ENCODE data around the gene SYT7.

Gene SYT7

DNA sequence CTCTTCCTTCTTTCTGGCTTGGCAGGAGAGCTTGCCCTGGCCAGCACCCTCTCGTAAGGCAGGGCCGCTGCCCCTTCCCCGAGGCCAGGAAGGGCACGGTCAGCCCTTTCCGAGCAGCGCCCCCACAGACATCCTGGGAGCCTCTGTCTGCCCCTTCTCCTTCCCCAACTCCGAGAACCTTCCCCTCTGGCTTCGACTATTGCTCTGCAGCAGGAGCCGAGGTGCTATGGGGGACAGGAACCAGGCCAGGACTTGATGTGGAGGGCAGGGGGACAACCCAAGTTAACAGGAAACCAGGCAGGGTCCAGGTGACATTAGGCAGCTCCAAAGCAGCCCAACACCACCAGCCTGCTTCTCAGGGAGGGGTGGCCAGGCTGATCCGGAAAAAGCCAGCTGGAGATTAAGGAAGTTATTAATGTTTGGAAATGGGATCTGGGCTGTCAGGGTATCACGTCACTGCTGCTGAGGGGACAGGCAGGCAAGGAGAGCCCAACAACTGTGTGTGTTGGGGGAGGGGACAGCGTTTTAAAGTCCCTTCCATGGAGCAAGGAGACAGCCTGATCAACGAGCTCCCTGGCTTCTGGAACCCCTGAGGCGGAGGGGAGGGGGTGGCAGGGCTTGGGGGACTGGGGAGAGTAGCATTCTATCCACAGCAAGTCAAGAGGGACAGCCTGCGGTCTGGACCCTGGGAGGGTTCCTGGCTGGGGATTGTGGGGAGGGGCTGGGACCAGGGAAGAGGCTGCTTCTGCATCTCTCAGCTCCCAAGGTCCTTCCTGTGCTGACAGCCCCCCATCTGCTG is 27.3 kb downstream of the SYT7 start:
- DNase-seq: no peak

GRCh38 chr11:61552108-61552635 is 28.7 kb downstream of the SYT7 start:
- no peak for DNase-seq

DNA sequence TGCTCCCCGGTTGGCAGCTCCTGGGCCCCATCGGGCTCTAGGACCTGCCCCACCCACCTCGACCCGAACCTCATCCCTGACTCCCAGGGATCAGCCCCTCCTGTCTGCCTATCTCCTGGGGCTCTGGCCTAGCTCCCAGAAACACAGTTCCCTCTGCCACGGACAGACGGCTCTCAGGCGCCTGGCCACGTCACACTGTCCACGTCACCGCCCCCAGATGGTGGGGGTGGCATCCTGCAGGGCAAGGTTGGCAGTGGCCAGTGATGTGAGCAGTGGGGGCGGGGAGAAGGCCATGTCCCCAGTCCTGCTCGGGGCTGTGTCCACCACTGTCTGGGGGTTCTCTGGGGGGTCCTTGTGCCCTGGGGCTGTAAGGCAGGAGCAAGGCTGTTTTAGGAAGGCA is 29.2 kb downstream of the SYT7 start:
- DNase-seq: no peak

DNA sequence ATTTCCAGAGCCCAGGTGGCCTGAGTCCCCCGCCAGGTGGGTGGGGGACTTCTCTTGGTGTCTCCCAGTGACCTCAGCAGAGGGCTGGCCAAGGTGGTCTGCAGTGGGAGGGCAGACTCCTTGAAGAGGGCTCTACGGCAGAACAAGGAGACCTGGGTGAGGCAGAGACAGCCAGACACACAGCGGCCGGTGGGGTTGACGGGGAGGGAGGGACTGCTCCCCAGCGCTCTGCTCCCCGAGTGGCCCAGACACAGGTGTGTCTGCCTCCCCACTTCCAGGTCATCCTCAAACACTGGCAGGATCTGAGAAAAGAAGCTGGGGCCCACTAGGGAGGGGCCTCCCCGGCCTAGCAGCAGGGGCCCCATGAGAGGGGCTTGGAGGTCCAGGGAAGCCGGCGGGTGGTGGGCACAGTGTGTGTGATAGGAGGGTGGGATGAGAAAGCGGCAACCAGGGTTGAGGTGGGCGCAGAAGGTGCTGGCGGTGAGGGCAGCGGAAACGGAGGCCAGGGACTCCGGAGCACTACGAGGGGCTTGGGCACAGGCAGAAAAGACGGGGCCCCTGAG is 30.1 kb downstream of the SYT7 start:
- no peak for DNase-seq

- DNase-seq: no peak
These were observed 31.0 kb downstream of the SYT7 start for GRCh38 chr11:61549662-61550568.

- DNase-seq: no peak
These were observed 31.7 kb downstream of the SYT7 start for GRCh38 chr11:61549177-61549576.

GRCh38 chr11:61547246-61547645 is 33.6 kb downstream of the SYT7 start:
- no peak for DNase-seq

DNA sequence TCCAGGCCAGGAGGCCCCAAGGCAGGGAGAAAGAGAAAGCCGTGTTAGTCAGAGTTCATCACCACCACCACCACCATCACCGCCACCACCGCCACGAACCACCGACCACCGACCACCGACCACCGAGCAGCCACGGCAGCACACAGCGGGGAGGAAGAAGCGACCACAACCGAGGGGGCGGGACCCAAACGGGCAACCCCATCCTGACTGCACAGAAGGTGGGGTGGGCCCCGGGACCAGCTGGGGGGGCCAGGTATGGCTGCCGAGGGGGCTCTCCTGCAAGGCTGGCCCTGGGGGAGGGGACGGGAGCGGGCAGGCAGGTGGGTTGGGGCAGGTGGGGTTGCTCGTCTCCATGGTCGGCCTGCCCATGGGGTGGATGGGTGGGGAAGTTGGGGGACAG is 34.2 kb downstream of the SYT7 start:
- DNase-seq: no peak

- no peak for DNase-seq
These were observed 35.0 kb downstream of the SYT7 start for GRCh38 chr11:61545921-61546320.

DNA sequence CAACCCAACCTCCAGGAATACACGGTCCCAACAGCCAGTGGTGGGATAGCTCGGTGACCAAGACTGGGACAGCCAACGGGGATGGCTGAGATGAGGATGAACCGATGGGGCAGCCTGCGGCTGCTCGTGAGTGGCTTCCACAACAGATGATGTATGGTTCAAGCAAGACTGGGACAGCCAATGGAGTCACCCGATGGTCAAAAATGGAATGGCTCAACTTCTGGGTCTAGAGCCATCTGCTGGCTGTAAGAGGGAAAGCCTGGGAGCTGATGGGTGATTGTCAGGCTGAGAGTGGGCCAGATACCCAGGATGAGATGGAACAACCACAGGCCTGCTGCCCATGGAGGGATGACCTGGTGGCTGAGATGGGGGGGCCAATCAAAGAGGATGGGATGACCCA is 35.5 kb downstream of the SYT7 start:
- DNase-seq: no peak

- DNase-seq: no peak
These were observed 36.4 kb downstream of the SYT7 start for GRCh38 chr11:61544466-61544865.

DNA sequence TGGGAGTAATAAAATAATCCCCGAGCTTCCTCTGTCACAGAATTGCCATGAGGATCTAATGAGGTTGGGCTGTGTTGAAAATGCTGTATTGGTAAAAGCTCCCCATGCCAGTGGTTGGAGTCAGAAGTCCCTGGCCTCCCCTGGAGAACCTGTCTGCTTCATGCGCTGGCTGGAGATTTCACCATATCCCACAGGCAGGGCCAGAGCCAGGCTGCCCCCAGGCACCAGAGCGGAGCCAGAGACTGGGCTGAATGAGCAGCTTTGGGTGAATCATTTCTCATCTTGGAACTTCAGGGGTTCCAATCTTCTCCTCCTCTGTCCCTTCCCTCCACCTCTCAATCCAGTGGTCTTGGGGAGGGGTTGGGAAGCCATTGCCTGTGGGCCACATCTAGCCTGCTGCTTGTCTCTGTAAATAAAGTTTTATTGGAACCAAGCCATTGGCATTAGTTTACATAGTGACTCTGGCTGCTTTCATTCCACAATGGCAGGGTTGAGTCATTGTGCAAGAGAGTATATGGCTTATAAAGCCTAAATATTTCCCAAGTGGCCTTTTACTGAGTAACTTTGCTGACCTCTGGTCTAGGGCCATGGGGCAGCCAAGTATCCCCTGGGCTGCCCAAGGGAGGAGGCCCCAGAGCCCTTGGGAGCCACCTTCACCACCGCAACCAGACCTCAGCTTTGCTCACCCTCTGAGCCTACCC is 37.1 kb downstream of the SYT7 start:
- no peak for DNase-seq

DNA sequence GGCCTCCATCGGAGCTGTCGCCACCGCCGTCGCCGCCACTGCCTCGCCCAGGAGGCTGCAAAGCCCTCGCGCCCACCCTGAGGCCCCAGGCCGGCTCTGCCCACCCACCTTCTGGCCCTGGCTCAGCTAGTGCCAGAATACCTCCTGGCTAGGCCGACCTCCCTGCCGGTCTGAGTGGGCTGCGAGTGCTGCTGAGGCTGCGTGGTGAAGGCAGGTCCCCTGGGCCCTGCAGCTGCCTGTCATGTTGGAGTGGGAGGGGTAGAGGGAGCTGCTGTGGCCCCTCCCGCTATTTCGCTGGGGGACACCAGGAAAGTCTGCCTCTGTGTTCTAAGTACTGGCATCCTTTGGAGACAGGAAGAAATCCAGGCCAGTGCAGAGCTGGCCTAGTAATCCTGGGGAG is 38.2 kb downstream of the SYT7 start:
- DNase-seq: no peak

GRCh38 chr11:61542024-61542461 is 38.8 kb downstream of the SYT7 start:
- no peak for DNase-seq

DNA sequence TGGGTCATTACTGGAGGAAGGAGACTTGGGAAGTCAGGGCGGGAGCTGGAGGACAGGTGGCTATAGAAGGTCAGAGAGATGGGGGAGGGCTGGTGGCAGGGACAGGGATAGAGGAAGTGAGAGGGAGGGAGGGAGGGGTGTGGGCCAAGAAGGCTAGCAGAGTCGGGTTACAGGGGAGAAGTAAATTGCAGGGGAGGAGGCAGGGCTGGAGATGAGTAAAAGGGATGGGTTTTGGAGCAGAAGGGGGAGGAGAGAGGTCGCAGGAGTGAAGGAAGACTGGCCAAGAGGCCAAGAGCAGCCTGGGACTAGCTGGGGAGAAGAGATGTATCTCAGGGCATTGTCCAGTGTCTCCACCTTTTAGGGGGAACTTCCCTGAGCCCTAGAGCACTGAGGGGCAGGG is 39.3 kb downstream of the SYT7 start:
- DNase-seq: no peak

DNA sequence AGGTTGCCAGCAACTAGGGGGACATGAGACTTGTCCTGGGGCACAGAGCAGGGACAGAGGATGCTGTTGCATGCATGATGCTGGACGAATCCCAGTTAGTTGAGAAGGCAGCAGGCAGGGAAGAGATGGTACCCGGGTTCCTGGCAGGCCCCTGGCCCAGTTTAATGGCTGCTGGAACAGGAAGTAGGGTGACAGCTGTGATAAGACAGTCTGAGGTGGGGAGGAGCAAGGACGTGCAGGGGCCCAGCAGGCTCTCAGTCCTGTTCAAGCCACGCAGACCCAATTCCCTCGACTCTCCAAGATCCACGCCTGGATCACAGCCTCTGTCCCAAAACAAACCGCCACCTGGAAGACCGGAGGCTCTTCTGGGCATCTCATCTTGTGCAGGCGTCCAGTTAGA is 40.3 kb downstream of the SYT7 start:
- no peak for DNase-seq

- DNase-seq: no peak
These were observed 41.0 kb downstream of the SYT7 start for GRCh38 chr11:61539831-61540357.

DNA sequence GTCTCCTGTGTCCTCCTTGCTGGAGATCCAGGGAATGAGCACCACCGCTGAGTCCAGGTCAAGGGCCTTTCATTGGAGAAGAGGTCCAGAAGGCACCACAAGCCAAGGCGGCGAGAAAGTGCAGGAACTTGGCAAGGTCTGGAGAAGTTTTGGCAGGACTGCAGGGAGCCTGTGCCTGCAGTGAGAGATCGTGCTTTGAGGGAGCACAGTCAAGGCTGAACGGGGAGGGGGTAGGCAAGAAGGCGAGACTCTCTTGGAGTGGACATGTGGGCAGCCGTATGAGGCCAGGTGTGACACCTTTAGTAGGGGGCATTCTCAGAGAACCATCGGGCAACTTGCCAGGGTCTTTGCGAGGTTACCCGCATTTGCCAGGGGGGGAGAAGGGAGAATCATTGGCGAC is 41.9 kb downstream of the SYT7 start:
- DNase-seq: no peak

- no peak for DNase-seq
These were observed 42.3 kb downstream of the SYT7 start for GRCh38 chr11:61538636-61538961.

- DNase-seq: no peak
These were observed 43.5 kb downstream of the SYT7 start for GRCh38 chr11:61537326-61537725.

- no peak for DNase-seq
These were observed 44.1 kb downstream of the SYT7 start for GRCh38 chr11:61536676-61537270.

DNA sequence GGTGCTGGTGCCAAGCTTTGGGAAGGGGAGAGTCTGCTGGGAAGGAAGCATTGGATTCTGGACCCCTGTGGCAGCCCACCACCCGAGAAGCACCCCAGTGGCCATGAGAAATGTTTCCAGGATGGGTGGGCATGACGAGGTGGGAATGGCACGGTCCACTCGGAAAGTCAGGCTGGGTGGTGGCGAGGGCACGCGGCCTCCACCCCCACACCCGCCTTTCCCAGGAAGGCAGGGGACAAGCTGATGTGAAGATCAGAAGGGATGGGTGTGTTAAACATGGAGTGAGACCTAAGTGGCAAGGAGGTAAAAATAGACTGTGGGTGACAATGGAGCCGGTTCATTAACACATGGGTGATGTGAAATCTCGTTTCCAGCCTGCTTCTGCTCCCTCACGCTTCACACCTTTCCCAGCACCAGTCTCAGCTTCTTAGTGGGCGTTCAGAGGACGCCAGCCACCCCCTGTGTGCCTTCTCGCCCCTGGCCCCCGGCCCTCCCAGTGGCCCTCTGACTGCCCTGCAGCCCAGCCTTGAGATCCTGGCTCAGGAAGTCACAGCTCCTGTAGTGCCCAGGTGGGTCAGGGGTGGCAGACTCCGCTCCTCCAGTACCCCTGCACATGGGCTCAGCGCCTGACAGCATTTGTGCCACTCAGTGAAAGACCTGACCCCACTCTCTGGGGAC is 44.7 kb downstream of the SYT7 start:
- no peak for DNase-seq

Data from SIG-M5 (cell line).